Type B pancreatic cell (in vitro differentiated cells): ENCODE results near the gene ANGPTL5. TPM values are rescaled to one million over a fixed set of nuclear protein-coding genes. Genes with fewer than 3 reads are reported as not detected.

ENCODE experiments used
- DNase-seq: peaks from one replicate; pipeline ENCODE4 v3.0.0; 2021; ENCODE audit warnings: mixed read lengths; ENCODE audit not compliant: unreplicated experiment; ENCODE audit errors: extremely low spot score
- H3K27ac Mint-ChIP-seq: 2 replicates; pipeline ENCODE4 v1.8.0; 2021; ENCODE audit warnings: mild to moderate bottlenecking, mixed read lengths
- H3K27me3 Mint-ChIP-seq: 2 replicates; pipeline ENCODE4 v1.8.0; 2021; ENCODE audit warnings: mixed read lengths
- H3K36me3 Mint-ChIP-seq: 2 replicates; pipeline ENCODE4 v1.8.0; 2021; ENCODE audit warnings: mixed read lengths
- H3K4me1 Mint-ChIP-seq: one replicate; pipeline ENCODE4 v1.8.0; 2021; ENCODE audit warnings: mixed read lengths; ENCODE audit not compliant: unreplicated experiment
- H3K4me3 Mint-ChIP-seq: 2 replicates; pipeline ENCODE4 v1.8.0; 2021; ENCODE audit warnings: mild to moderate bottlenecking, mixed read lengths
- H3K9me3 Mint-ChIP-seq: 2 replicates; pipeline ENCODE4 v1.8.0; 2021; ENCODE audit warnings: mixed read lengths
- CTCF ChIP-seq: fragments of 200-600 bp; sonication (generic); conservative IDR thresholded peaks from 2 replicates; pipeline ENCODE4 v1.5.0; 2021; ENCODE audit warnings: antibody characterized with exemption, mild to moderate bottlenecking
- total RNA-seq: library from RNA; stranded (reverse); gene quantifications from 2 replicates; pipeline ENCODE4 v1.2.1, GENCODE V29; 2021; ENCODE audit warnings: low replicate concordance

The ANGPTL5 gene
- total RNA-seq, 1 donor from 2014 or later = not detected

GRCh38 chr11:101889767-101890166 is 26.6 kb downstream of the ANGPTL5 start:
- TF ChIP-seq CTCF = no peak
- H3K36me3 Mint-ChIP-seq = no peaks in the 10 kb centered on the region
- H3K4me1 Mint-ChIP-seq = no peaks in the 10 kb centered on the region

GRCh38 chr11:101885631-101886030 is 30.7 kb downstream of the ANGPTL5 start:
- Mint-ChIP-seq H3K4me3 (no peak overlapping the region), H3K27me3 (peaks cover 4% of the 10 kb centered on the region), H3K9me3 (no peaks in the 10 kb centered on the region), H3K4me1 (no peaks in the 10 kb centered on the region), H3K36me3 (no peaks in the 10 kb centered on the region), H3K27ac (no peak overlapping the region)
- no peak for DNase-seq
- TF ChIP-seq CTCF = no peak

More at GRCh38 chr11:101889767-101890166, 26.6 kb downstream of the ANGPTL5 start:
- H3K4me3 Mint-ChIP-seq = no peak overlapping the region
- no peak overlapping the region for H3K27ac Mint-ChIP-seq
- no peak for DNase-seq
- peaks cover 6% of the 10 kb centered on the region for H3K27me3 Mint-ChIP-seq
- no peaks in the 10 kb centered on the region for H3K9me3 Mint-ChIP-seq

- H3K9me3 Mint-ChIP-seq = no peaks in the 10 kb centered on the region
- no peak overlapping the region for H3K27ac Mint-ChIP-seq
- no peaks in the 10 kb centered on the region for H3K36me3 Mint-ChIP-seq
- no peaks in the 10 kb centered on the region for H3K4me1 Mint-ChIP-seq
- DNase-seq = no peak
- H3K4me3 Mint-ChIP-seq = no peak overlapping the region
- TF ChIP-seq CTCF = no peak
- peaks cover 3% of the 10 kb centered on the region for H3K27me3 Mint-ChIP-seq
Observed at GRCh38 chr11:101881586-101881985, 34.7 kb downstream of the ANGPTL5 start.

DNA sequence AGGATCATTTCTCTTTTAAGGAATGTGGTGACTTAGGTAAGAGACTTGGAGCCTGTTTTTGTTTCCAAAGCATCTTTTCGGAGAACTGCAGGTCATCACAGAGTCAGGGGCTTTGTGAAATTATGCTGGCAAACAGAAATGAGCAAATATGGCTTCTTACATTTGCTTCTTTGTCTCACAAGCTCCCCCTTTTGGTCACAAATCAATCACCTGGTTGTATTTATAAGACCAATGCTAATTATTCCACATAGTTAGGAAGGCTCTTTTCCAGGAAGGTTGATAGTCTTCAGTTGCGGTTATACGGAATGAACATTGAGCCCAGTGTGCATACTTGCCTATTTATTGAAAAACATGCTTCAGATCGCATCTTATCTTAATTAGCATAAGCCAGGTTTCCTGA is 36.1 kb downstream of the ANGPTL5 start:
- no peak for DNase-seq
- Mint-ChIP-seq H3K4me1 (no peaks in the 10 kb centered on the region), H3K9me3 (no peaks in the 10 kb centered on the region), H3K27me3 (peaks cover 14% of the 10 kb centered on the region), H3K27ac (no peak overlapping the region), H3K36me3 (no peaks in the 10 kb centered on the region), H3K4me3 (no peak overlapping the region)
- peak; percentile 49 for TF ChIP-seq CTCF

DNA sequence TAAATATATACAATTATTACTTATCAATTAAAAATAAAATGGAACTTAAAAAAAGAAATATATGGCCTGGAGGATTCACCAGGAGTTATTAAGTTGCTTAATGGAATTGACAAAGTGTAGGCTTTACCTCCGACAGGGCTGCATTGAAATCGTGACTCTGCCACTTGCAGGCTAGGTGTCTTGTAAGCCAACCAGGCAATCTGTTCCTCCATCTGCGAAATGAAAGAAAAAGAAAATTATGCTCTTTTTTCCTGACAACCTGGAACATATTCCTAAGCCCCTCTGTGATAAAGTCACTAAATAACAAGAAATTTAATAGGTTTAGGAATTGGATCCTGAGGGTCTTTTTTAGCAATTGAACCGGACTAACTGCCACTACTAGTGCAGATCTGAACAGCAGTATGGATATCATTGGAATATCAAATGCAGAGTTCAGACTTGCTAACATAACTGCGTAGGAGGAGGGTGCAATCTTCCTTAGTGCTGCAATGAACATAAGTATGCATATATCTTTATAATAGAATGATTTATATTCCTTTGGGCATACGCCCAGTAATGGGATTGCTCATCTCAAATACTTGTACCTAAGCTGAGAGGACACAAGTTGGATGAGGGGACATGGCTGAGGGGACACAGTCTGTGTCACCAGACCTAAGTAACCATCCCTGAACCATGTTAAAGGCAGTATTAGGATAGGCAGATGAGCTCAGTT is 44.0 kb downstream of the ANGPTL5 start:
- DNase-seq = no peak
- H3K4me3 Mint-ChIP-seq = no peak overlapping the region
- H3K27ac Mint-ChIP-seq = no peak overlapping the region
- H3K4me1 Mint-ChIP-seq = no peaks in the 10 kb centered on the region
- H3K27me3 Mint-ChIP-seq = peaks cover 22% of the 10 kb centered on the region
- H3K36me3 Mint-ChIP-seq = no peaks in the 10 kb centered on the region
- no peak for TF ChIP-seq CTCF
- no peaks in the 10 kb centered on the region for H3K9me3 Mint-ChIP-seq
